ENCODE measurements around the gene ITPRID2.
"Not testable (repeated sequence)": the region's sequence is repeated elsewhere in the genome, so short reads cannot be mapped to it uniquely, and the experiment has no call there.

- not testable (repeated sequence) for TF ChIP-seq CTCF (conservative IDR thresholded peaks at IDR 0.05; ENCODE audit: low read depth, low read length); CEBPB (IDR thresholded peaks at IDR 0.05; ENCODE audit: low read depth, low read length); POLR2A (IDR thresholded peaks at IDR 0.05; ENCODE audit: low read depth, low read length); MAZ (IDR thresholded peaks at IDR 0.05; ENCODE audit: borderline replicate concordance, low read depth, low read length); CHD1 (IDR thresholded peaks at IDR 0.05; ENCODE audit: low read depth, low read length); RCOR1 (IDR thresholded peaks at IDR 0.05; ENCODE audit: insufficient replicate concordance, low read length); RFX5 (IDR thresholded peaks at IDR 0.05; ENCODE audit: low read depth, low read length); MXI1 (IDR thresholded peaks at IDR 0.05; ENCODE audit: borderline replicate concordance, low read depth, low read length); RAD21 (IDR thresholded peaks at IDR 0.05; ENCODE audit: low read length)
Observed at GRCh38 chr2:181955866-181956265, 64.3 kb downstream of the ITPRID2 start.

Measured in IMR-90 (cell line).